Effector memory CD8-positive, alpha-beta T cell (primary cell): ENCODE results near the gene VNN1.

Experiments
- ATAC-seq: fragments of 150-1000 bp; cut with Tn5 transposase; replicated peaks from 2 replicates; pipeline ENCODE4 v1.10.0; 2021; ENCODE audit warnings: mild to moderate bottlenecking, moderate library complexity
- DNase-seq, 3 experiments: peaks; one replicate each; pipeline ENCODE4 v3.0.0; 2021
- H3K27ac Mint-ChIP-seq, 2 donors: one replicate each; pipeline ENCODE4 v1.8.0; 2022; ENCODE audit warnings: mild to moderate bottlenecking in 2 of 2, mixed read lengths in 2 of 2, moderate library complexity in 2 of 2
- H3K27me3 Mint-ChIP-seq, 2 donors: one replicate each; pipeline ENCODE4 v1.8.0; 2022; ENCODE audit warnings: mixed read lengths in 2 of 2
- H3K36me3 Mint-ChIP-seq: one replicate; pipeline ENCODE4 v1.8.0; 2022; ENCODE audit warnings: mild to moderate bottlenecking, moderate library complexity, mixed read lengths; ENCODE audit not compliant: insufficient read depth
- H3K4me1 Mint-ChIP-seq, 2 donors: one replicate each; pipeline ENCODE4 v1.8.0; 2022; ENCODE audit warnings: low read depth in 2 of 2, mixed read lengths in 2 of 2
- H3K4me3 Mint-ChIP-seq, 2 donors: one replicate each; pipeline ENCODE4 v1.8.0; 2022; ENCODE audit warnings: mild to moderate bottlenecking in 2 of 2, mixed read lengths in 2 of 2, moderate library complexity in 2 of 2
- H3K9me3 Mint-ChIP-seq, 2 donors: one replicate each; pipeline ENCODE4 v1.8.0; 2022; ENCODE audit warnings: mixed read lengths in 2 of 2

VNN1 gene

DNA sequence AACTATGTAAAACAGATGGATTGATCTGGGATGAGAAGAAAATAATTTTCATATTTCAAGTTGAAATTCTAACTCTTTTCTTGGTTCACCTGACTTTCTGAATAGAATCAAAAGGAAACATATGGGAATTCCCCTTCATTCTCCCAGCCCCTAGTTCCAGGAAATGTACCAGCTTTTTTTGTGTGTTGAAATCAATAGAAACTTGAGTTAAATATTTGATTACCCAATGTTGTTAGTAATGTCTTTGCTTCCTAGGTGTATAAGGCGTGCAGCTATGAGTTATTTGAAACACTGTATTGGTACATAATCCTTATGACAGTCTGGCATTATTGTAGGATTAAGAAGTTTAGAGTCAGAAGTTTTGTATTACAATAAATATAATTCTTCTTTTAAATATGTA, 22.4 kb upstream of the VNN1 start:
- ATAC-seq (no peak), DNase-seq (no peak)
- no peak overlapping the region for H3K27ac Mint-ChIP-seq
- no peak overlapping the region for H3K4me3 Mint-ChIP-seq
- peaks cover 5 to 15% of the 10 kb centered on the region in 2 donors for H3K27me3 Mint-ChIP-seq
- peaks cover 0 to 13% of the 10 kb centered on the region in 2 donors for H3K9me3 Mint-ChIP-seq
- H3K36me3 Mint-ChIP-seq, result no peaks in the 10 kb centered on the region
- peaks cover 0 to 4% of the 10 kb centered on the region in 2 donors for H3K4me1 Mint-ChIP-seq

DNA sequence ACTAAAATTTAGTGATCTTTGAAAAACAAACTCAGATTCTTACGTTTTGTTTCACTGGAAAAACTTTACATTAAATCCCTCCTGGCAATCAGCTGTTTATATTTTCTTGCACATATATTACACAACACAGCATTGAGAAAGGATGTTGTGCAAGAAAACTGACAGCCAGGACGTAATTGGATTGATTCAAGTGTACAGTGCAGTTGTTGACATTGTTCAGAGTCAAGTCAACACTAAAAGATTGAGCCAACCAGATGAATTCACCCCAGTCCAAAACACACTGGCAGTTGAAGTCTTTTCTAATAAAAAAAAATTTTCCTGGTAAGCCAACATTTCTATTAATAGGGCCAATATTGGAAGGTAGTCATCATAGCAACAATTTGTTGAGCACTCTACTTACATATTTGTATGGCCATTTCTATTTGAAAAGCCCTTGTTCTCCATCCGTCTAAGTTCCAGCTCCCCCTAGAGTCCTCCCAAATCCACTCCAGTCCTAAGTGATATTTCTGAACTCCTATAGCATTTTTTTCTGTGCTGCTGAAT, 20.9 kb upstream of the VNN1 start:
- Mint-ChIP-seq H3K4me1 (peaks cover 0 to 4% of the 10 kb centered on the region in 2 donors), H3K27ac (no peak overlapping the region)
- no peak for DNase-seq

DNA sequence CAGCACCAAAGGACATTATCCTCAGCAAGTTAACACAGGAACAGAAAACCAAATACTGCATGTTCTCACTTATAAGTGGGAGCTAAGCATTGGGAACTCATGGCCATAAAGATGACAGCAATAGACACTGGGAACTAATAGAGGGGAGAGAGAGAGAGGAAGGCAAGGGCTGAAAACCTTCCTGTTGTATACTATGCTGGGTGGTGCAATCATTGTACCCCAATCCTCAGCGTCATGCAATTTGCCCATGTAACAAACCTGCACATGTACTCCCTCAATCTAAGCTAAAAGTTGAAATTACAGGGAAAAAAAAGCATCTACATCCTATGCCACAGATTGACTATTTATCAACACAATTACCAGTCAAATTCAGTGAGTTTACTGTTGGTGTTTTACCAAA, 20.0 kb upstream of the VNN1 start:
- no peak overlapping the region for H3K4me3 Mint-ChIP-seq
- H3K4me1 Mint-ChIP-seq, result peaks cover 0 to 4% of the 10 kb centered on the region in 2 donors
- DNase-seq (no peak), ATAC-seq (no peak)
- H3K27ac Mint-ChIP-seq, result no peak overlapping the region
- no peaks in the 10 kb centered on the region for H3K36me3 Mint-ChIP-seq
- H3K9me3 Mint-ChIP-seq, result peaks cover 0 to 7% of the 10 kb centered on the region in 2 donors
- H3K27me3 Mint-ChIP-seq, result peaks cover 2 to 5% of the 10 kb centered on the region in 2 donors

More for the DNA sequence above, 20.9 kb upstream of the VNN1 start:
- Mint-ChIP-seq H3K4me3 (no peak overlapping the region), H3K9me3 (peaks cover 0 to 12% of the 10 kb centered on the region in 2 donors), H3K36me3 (no peaks in the 10 kb centered on the region), H3K27me3 (peaks cover 5 to 12% of the 10 kb centered on the region in 2 donors)
- no peak for ATAC-seq

DNA sequence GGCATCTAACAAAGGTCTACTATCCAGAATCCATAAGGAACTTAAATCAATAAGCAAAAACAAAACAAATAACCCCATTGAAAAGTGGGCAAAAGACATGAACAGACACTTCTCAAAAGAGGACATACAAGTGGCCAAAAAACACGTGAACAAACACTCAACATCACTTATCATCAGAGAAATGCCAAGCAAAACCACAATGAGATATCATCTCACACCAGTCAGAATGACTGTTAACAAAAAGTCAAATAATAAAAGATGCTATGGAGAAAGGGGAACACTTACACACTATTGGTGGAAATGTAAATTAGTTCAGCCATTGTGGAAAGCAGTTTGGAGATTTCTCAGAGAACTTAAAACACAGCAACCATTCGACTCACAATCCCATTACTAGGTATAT, 19.4 kb upstream of the VNN1 start:
- H3K9me3 Mint-ChIP-seq, result peaks cover 0 to 4% of the 10 kb centered on the region in 2 donors
- no peak for ATAC-seq

DNA sequence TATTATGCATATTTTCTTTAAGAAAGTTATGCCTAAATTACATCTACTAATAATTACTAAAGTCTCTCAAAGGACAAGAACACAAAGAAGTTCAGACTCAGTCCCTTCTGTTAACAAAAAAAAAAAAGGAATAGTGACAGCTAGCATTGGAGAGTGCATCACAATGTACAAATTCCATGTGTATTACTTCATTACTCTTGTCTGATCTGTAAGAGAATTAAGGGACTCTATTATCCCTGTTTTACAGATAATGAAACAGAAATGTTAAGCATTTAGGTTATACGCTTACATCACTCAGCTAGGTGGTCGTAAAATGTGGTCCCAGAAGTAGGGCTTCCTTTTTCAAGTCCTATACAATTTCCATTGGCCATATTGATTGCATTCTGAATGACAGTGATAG, 17.2 kb upstream of the VNN1 start:
- ATAC-seq, result no peak
- DNase-seq, result no peak
- Mint-ChIP-seq H3K4me3 (no peak overlapping the region), H3K9me3 (no peaks in the 10 kb centered on the region), H3K36me3 (no peaks in the 10 kb centered on the region), H3K27ac (no peak overlapping the region), H3K27me3 (no peaks in the 10 kb centered on the region), H3K4me1 (no peaks in the 10 kb centered on the region)

More for the DNA sequence above, 19.4 kb upstream of the VNN1 start:
- Mint-ChIP-seq H3K27me3 (peaks cover 0 to 4% of the 10 kb centered on the region in 2 donors), H3K4me1 (peaks cover 0 to 4% of the 10 kb centered on the region in 2 donors), H3K27ac (no peak overlapping the region), H3K36me3 (no peaks in the 10 kb centered on the region), H3K4me3 (no peak overlapping the region)
- no peak for DNase-seq

DNA sequence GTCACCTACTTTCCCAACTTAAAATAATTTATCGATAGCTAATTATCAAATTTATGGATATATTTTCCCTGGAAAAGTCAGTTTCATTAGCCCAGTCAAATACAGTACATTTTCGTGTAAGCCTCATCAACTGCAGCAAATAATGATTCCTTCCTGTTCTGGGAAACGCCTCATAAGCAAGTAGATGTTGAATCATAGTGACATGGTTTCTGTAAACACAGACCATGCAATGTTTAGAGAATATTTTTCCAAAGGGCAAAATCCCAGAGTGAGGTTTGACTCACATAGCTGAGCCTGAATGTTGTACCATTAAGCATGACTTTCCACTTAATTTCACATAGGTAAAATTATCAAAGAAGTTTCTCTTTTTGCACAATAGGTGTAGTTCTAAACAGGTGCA, 16.7 kb upstream of the VNN1 start:
- no peaks in the 10 kb centered on the region for H3K36me3 Mint-ChIP-seq
- H3K4me1 Mint-ChIP-seq, result no peaks in the 10 kb centered on the region
- no peak for ATAC-seq
- H3K4me3 Mint-ChIP-seq, result no peak overlapping the region
- H3K27ac Mint-ChIP-seq, result no peak overlapping the region
- no peak for DNase-seq
- H3K9me3 Mint-ChIP-seq, result no peaks in the 10 kb centered on the region
- H3K27me3 Mint-ChIP-seq, result no peaks in the 10 kb centered on the region

DNA sequence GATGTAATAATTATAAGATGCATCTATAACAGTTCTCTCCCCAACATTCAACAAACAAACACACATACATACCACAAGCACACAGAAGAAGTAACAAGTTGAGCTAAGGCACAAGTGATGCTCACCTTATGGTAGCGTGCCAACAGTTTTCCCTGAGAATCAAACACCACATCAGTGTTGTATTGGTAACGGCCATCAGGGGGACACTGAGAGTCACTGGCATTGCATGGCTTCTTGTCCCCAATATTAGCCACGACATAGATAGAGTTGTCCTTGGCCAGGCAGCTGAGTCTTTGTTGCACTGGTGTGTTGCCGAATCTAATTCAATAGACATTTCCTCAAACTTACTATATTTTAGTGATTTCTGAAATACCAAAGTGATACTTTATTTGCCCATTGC, 14.8 kb upstream of the VNN1 start:
- ATAC-seq, result no peak
- Mint-ChIP-seq H3K9me3 (no peaks in the 10 kb centered on the region), H3K36me3 (no peaks in the 10 kb centered on the region), H3K4me3 (no peak overlapping the region), H3K4me1 (no peaks in the 10 kb centered on the region), H3K27ac (no peak overlapping the region), H3K27me3 (no peaks in the 10 kb centered on the region)
- no peak for DNase-seq

DNA sequence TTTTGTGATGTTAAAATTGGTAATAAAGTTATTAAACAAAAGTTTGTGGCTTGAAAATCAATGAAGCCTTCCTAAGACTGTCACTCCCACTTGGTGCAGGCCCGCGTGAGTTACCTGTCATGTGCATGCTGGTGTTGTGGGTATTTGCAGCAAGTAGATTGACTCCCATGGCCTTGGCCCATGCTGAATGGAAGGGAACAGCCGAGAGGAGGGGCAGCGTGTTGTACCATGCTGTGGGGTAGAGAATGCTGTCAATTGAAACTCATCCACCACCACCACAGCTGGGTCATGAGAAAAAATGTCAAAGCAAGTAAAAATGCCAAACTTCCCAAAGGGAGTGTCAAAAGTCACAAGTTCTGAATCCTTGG, 12.7 kb upstream of the VNN1 start:
- no peak overlapping the region for H3K4me3 Mint-ChIP-seq
- H3K27me3 Mint-ChIP-seq, result no peaks in the 10 kb centered on the region
- no peak overlapping the region for H3K27ac Mint-ChIP-seq
- DNase-seq (no peak), ATAC-seq (no peak)
- no peaks in the 10 kb centered on the region for H3K4me1 Mint-ChIP-seq
- H3K36me3 Mint-ChIP-seq, result no peaks in the 10 kb centered on the region
- no peaks in the 10 kb centered on the region for H3K9me3 Mint-ChIP-seq

DNA sequence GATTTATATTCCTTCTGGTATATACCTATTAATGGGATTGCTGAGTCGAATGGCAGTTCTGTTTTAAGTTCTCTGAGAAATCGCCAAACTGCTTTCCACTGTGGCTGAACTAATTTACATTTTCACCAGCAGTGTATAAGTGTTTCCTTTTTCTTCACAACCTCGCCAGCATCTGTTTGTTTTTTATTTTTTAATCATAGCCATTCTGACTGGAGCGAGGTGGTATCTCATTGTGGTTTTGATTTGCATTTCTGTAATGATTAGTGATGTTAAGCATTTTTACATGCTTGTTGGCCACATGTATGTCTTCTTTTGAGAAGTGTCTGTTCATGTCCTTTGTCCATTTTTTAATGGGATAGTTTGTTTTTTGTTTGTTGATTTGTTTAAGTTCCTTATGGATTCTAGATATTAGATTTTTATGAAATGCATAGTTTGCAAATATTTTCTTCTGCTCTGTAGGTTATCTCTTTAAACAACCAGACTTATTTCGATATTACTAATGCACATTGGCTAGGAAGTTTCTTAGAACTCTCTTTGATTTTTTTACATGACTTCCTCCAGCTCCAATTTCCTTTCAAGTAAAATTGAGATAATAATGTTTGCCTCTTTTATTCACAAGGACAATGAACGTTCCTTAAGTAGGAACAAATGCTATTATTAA, 12.2 kb upstream of the VNN1 start:
- Mint-ChIP-seq H3K4me3 (no peak overlapping the region), H3K27me3 (no peaks in the 10 kb centered on the region)

DNA sequence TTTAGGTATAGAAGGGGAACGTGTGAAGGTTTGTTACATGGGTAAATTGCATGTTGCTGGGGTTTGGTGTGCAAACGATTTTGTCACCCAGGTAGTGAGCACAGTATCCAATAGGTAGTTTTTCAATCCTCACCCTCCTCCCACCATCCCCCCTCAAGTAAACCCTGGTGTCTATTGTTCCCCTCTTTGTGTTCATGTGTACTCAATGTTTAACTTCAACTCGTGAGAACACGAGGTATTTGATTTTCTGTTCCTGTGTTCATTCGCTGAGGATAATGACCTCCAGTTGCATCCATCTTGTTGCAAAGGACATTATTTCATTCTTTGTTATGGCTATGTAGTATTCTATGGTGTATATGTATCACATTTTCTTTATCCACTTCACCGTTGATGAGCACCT, 11.6 kb upstream of the VNN1 start:
- Mint-ChIP-seq H3K27ac (no peak overlapping the region), H3K4me3 (no peak overlapping the region), H3K4me1 (no peaks in the 10 kb centered on the region), H3K27me3 (no peaks in the 10 kb centered on the region), H3K9me3 (no peaks in the 10 kb centered on the region), H3K36me3 (no peaks in the 10 kb centered on the region)
- ATAC-seq (no peak), DNase-seq (no peak)

More for the DNA sequence above, 12.2 kb upstream of the VNN1 start:
- no peaks in the 10 kb centered on the region for H3K9me3 Mint-ChIP-seq
- no peaks in the 10 kb centered on the region for H3K4me1 Mint-ChIP-seq
- DNase-seq (no peak), ATAC-seq (no peak)
- H3K27ac Mint-ChIP-seq, result no peak overlapping the region
- H3K36me3 Mint-ChIP-seq, result no peaks in the 10 kb centered on the region

DNA sequence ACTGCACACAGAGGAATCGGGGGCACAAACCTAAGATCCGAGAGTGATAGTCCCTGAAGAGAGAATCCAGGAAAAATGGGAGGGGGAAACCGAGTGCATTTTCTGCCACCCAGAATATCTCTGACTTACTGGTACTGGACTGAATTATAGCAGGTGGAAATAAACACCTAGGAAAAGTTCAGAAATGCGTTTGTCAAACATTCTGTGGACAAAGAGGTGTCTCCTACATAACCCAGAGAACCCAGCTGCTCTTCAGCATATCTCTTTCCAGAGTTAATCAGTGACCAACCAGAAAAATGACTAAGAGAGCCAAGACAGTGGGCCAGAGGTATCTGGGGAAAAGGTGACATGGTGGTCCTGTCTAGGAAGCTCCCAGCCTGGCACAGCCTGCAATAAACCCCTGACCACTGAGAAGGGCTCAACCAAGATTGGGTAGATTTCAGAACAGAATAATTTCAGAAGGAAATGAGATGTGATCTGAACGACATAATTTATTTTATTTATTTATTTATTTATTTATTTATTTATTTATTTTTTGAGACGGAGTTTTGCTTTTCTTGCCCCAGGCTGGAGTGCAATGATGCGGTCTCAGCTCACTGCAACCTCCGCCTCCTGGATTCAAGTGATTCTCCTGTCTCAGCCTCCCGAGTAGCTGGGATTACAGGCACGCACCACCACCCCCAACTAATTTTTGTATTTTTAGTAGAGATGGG, 6.0 kb upstream of the VNN1 start:
- H3K4me3 Mint-ChIP-seq, result no peak overlapping the region
- no peaks in the 10 kb centered on the region for H3K36me3 Mint-ChIP-seq
- H3K4me1 Mint-ChIP-seq, result no peaks in the 10 kb centered on the region
- ATAC-seq (no peak), DNase-seq (no peak)
- H3K9me3 Mint-ChIP-seq, result no peaks in the 10 kb centered on the region
- peaks cover 14 to 28% of the 10 kb centered on the region in 2 donors for H3K27me3 Mint-ChIP-seq
- H3K27ac Mint-ChIP-seq, result no peak overlapping the region

DNA sequence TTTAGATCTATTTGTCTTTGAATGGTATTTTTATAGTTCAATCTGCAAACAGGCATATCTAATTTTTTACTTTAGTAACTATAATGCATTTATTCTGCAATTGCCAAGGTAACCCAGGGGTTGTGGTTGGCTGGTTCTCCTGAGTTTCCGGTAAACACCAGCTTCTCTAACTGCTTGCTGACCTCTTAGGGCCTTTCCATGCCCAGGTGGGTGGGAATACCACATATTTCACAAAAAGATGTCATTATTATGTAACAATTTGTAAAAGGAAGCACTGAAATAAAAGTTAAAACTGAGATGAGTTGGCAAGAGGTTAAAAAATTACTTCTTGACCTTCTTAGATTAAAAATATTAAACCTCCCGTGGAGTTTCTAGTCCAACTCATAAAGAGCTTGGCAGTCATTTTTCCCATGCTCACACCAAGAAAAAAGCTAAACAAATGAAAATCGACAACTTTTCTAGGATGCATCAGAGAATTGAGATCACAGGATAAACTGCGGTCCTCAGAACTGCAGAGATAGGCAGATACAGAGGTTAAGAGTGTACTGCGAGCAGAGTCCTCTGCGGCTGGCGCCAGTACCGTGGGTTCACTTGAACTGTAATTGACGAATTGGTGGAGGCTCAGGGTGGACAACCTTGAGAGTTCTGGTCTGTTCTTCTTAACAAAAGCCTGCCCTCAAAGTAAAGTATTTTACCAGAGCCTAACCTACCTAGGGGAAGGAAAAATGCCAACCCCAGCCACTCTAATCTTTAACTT, 2.2 kb upstream of the VNN1 start:
- Mint-ChIP-seq H3K27me3 (peaks cover 24 to 40% of the 10 kb centered on the region in 2 donors), H3K27ac (no peak overlapping the region), H3K9me3 (no peaks in the 10 kb centered on the region), H3K36me3 (no peaks in the 10 kb centered on the region), H3K4me1 (no peaks in the 10 kb centered on the region), H3K4me3 (no peak overlapping the region)
- DNase-seq, result no peak
- no peak for ATAC-seq

DNA sequence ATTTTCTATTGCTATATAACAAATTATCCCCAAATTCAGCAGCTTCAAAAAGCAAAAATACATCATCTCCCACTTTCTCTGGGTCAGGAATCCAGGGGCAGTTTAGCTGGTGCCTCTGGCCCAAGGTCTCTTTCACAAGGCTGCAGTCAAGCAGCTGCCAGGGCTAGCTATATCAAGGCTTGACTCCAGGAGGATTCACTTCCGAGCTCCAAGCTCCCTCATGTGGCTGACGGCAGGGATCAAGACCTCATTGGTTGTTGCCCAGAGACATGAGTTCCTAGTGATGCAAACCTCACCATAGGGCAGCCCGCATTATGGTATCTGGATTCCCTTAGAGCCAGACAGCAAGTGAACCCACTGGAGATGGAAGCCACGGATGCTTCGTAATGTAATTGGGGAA, 1.3 kb upstream of the VNN1 start:
- H3K4me3 Mint-ChIP-seq, result no peak overlapping the region
- no peaks in the 10 kb centered on the region for H3K36me3 Mint-ChIP-seq
- DNase-seq, result no peak
- H3K27ac Mint-ChIP-seq, result no peak overlapping the region
- H3K27me3 Mint-ChIP-seq, result peaks cover 28 to 40% of the 10 kb centered on the region in 2 donors
- no peak for ATAC-seq
- no peaks in the 10 kb centered on the region for H3K9me3 Mint-ChIP-seq
- H3K4me1 Mint-ChIP-seq, result no peaks in the 10 kb centered on the region
